H4 (cell line): ENCODE results near the gene B3GALNT2. TPM values are rescaled to one million over a fixed set of nuclear protein-coding genes. Genes with fewer than 3 reads are reported as not detected.
"Not testable (repeated sequence)": the region's sequence is repeated elsewhere in the genome, so short reads cannot be mapped to it uniquely, and the experiment has no call there.

Experiments
- DNase-seq: peaks from one replicate; pipeline ENCODE4 v3.0.0-alpha.2; 2015; ENCODE audit warnings: low spot score
- total RNA-seq: library from RNA; depleted of rRNA; stranded (reverse); fragments of >200 nt; shearing (Covaris generic); gene quantifications from 2 replicates; pipeline ENCODE4 v1.2.3, GENCODE V29; 2014

B3GALNT2 gene
- total RNA-seq, 1 experiment from 2014 or later: 26.8 TPM

- DNase-seq: peak; percentile 98
These were observed 406 bp upstream of the B3GALNT2 start for GRCh38 chr1:235504494-235505222.

GRCh38 chr1:235503403-235504121 lies 690 bp downstream of the B3GALNT2 start:
- DNase-seq: peak; percentile 26

- DNase-seq: peak; percentile 20
These were observed 1.4 kb downstream of the B3GALNT2 start for GRCh38 chr1:235502601-235503402.

GRCh38 chr1:235500971-235501540 lies 3.2 kb downstream of the B3GALNT2 start:
- no peak for DNase-seq

- no peak for DNase-seq
These were observed 8.7 kb downstream of the B3GALNT2 start for GRCh38 chr1:235495551-235495950.

- DNase-seq: no peak
These were observed 9.2 kb downstream of the B3GALNT2 start for GRCh38 chr1:235495030-235495429.

- no peak for DNase-seq
These were observed 9.7 kb downstream of the B3GALNT2 start for GRCh38 chr1:235494531-235494930.

- no peak for DNase-seq
These were observed 12.6 kb downstream of the B3GALNT2 start for GRCh38 chr1:235491644-235492043.

- DNase-seq: no peak
These were observed 17.9 kb downstream of the B3GALNT2 start for GRCh38 chr1:235486321-235486720.

- no peak for DNase-seq
These were observed 18.7 kb downstream of the B3GALNT2 start for GRCh38 chr1:235485558-235485957.

GRCh38 chr1:235483090-235483489 lies 21.2 kb downstream of the B3GALNT2 start:
- no peak for DNase-seq

GRCh38 chr1:235473806-235474205 lies 30.4 kb downstream of the B3GALNT2 start:
- no peak for DNase-seq

- DNase-seq: no peak
These were observed 33.4 kb downstream of the B3GALNT2 start for GRCh38 chr1:235470741-235471439.

- DNase-seq: not testable (repeated sequence)
These were observed 34.4 kb downstream of the B3GALNT2 start for GRCh38 chr1:235469897-235470296.

GRCh38 chr1:235468970-235469369 lies 35.3 kb downstream of the B3GALNT2 start:
- peak; percentile 28 for DNase-seq

GRCh38 chr1:235468004-235468403 lies 36.2 kb downstream of the B3GALNT2 start:
- DNase-seq: no peak

- no peak for DNase-seq
These were observed 39.2 kb downstream of the B3GALNT2 start for GRCh38 chr1:235465066-235465465.

- not testable (repeated sequence) for DNase-seq
These were observed 41.4 kb downstream of the B3GALNT2 start for GRCh38 chr1:235462832-235463231.

- DNase-seq: no peak
These were observed 42.3 kb downstream of the B3GALNT2 start for GRCh38 chr1:235461954-235462353.

- no peak for DNase-seq
These were observed 43.5 kb downstream of the B3GALNT2 start for GRCh38 chr1:235460770-235461169.

GRCh38 chr1:235457856-235458255 lies 46.4 kb downstream of the B3GALNT2 start:
- not testable (repeated sequence) for DNase-seq
